B cell (primary cell): ENCODE results near the gene RSL1D1.

ENCODE experiments used
- CTCF ChIP-seq: fragments of 200-600 bp; IDR thresholded peaks from one replicate; pipeline ENCODE4 v1.8.0; 2022; ENCODE audit warnings: antibody characterized with exemption, mild to moderate bottlenecking
- EZH2 ChIP-seq: IDR thresholded peaks from 2 replicates; pipeline ENCODE4 v1.6.1; 2012; ENCODE audit warnings: borderline replicate concordance, low read depth, mild to moderate bottlenecking, moderate library complexity, low read length; ENCODE audit not compliant: insufficient read depth, poor library complexity, severe bottlenecking

- TF ChIP-seq CTCF, result no peak
- TF ChIP-seq EZH2, result no peak
These were observed 14.6 kb downstream of the RSL1D1 start for GRCh38 chr16:11836650-11837244.
